OCI-LY3 (cell line): ENCODE data around the gene CARD9.

Experiments used
- H2AFZ ChIP-seq: fragments of 200-600, 300-600 bp; shearing (Covaris generic); 2 replicates; pipeline ENCODE4 v1.6.0; 2014; ENCODE audit warnings: antibody characterized with exemption, low read depth, low read length
- H3K27ac ChIP-seq: fragments of 200-600, 300-600 bp; sonication (generic); 2 replicates; pipeline ENCODE4 v1.5.1; 2014; ENCODE audit warnings: mild to moderate bottlenecking, low read length, moderate library complexity, mixed read lengths
- H3K27me3 ChIP-seq: fragments of 200-600, 300-600 bp; sonication (generic); 2 replicates; pipeline ENCODE4 v1.6.1; 2014; ENCODE audit warnings: low read depth, low read length, mixed read lengths
- H3K36me3 ChIP-seq: fragments of 200-600, 300-600 bp; sonication (generic); replicated peaks from 2 replicates; pipeline ENCODE3; 2014; ENCODE audit warnings: low read depth, low read length, mixed read lengths
- H3K4me1 ChIP-seq: fragments of 300-600, 200-600 bp; sonication (generic); 2 replicates; pipeline ENCODE4 v1.6.1; 2014; ENCODE audit warnings: low read length, mixed read lengths
- H3K4me2 ChIP-seq: fragments of 200-600, 300-600 bp; sonication (generic); 2 replicates; pipeline ENCODE4 v1.6.1; 2014; ENCODE audit warnings: low read length, mixed read lengths
- H3K4me3 ChIP-seq: fragments of 300-600, 200-600 bp; sonication (generic); 2 replicates; pipeline ENCODE4 v1.5.1; 2014; ENCODE audit warnings: antibody characterized with exemption, mild to moderate bottlenecking, low read length, moderate library complexity
- H3K79me2 ChIP-seq: fragments of 300-600, 200-600 bp; shearing (Covaris generic); 2 replicates; pipeline ENCODE4 v1.6.1; 2014; ENCODE audit warnings: mild to moderate bottlenecking, low read length, mixed read lengths
- H3K9ac ChIP-seq: fragments of 300-600, 200-600 bp; shearing (Covaris generic); 2 replicates; pipeline ENCODE4 v1.6.0; 2014; ENCODE audit warnings: mild to moderate bottlenecking, low read length, moderate library complexity
- H3K9me3 ChIP-seq: fragments of 200-600, 300-600 bp; shearing (Covaris generic); 2 replicates; pipeline ENCODE4 v1.6.1; 2014; ENCODE audit warnings: low read length, mixed read lengths; ENCODE audit not compliant: insufficient read depth
- H4K20me1 ChIP-seq: fragments of 200-600, 300-600 bp; sonication (generic); 2 replicates; pipeline ENCODE4 v1.6.1; 2016; ENCODE audit warnings: low read length, mixed read lengths; ENCODE audit not compliant: insufficient read depth
- EZH2phosphoT487 ChIP-seq: fragments of 200-600 bp; shearing (Covaris generic); IDR thresholded peaks from 2 replicates; pipeline ENCODE4 v1.6.1; 2018; ENCODE audit warnings: antibody characterized with exemption, mixed run types, low read depth
- TF ChIP-seq, protein P1 (sequence below): fragments of 200-600, 300-600 bp; sonication (generic); IDR thresholded peaks from 2 replicates; pipeline ENCODE4 v1.5.1; 2014; ENCODE audit warnings: antibody characterized with exemption, low read length, low read depth

Gene CARD9

DNA sequence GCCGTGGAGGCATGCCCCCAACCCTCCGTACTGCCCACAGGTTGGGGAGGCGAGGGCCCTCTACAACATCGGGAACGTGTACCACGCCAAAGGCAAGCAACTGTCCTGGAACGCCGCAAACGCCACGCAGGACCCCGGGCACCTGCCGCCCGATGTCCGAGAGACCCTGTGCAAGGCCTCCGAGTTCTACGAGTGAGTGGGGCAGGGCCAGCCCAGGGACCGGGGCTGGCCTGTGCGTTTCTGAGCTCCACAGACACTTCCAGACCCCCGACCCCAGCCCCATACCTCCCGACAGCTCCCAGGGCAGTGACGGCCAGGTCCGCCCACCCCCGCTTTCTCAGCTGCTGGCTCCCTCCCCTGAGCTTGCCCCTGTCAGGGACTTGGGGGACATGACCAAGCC is 36.6 kb downstream of the CARD9 start:
- H3K79me2 ChIP-seq = no peaks in the 10 kb centered on the region
- H3K4me1 ChIP-seq = peaks cover 3% of the 10 kb centered on the region; the same call in 1 of the 2 replicates
- H3K27me3 ChIP-seq = no peaks in the 10 kb centered on the region
- H3K4me3 ChIP-seq = no peak overlapping the region
- no peak overlapping the region for H3K4me2 ChIP-seq
- no peaks in the 10 kb centered on the region for H3K36me3 ChIP-seq
- H3K9ac ChIP-seq = no peak overlapping the region
- no peaks in the 10 kb centered on the region for H3K9me3 ChIP-seq
- TF ChIP-seq, protein P1, sequence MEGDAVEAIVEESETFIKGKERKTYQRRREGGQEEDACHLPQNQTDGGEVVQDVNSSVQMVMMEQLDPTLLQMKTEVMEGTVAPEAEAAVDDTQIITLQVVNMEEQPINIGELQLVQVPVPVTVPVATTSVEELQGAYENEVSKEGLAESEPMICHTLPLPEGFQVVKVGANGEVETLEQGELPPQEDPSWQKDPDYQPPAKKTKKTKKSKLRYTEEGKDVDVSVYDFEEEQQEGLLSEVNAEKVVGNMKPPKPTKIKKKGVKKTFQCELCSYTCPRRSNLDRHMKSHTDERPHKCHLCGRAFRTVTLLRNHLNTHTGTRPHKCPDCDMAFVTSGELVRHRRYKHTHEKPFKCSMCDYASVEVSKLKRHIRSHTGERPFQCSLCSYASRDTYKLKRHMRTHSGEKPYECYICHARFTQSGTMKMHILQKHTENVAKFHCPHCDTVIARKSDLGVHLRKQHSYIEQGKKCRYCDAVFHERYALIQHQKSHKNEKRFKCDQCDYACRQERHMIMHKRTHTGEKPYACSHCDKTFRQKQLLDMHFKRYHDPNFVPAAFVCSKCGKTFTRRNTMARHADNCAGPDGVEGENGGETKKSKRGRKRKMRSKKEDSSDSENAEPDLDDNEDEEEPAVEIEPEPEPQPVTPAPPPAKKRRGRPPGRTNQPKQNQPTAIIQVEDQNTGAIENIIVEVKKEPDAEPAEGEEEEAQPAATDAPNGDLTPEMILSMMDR = no peak
- TF ChIP-seq EZH2phosphoT487 = no peak
- no peak overlapping the region for H3K27ac ChIP-seq
- H4K20me1 ChIP-seq = no peaks in the 10 kb centered on the region
- no peak overlapping the region for H2AFZ ChIP-seq

DNA sequence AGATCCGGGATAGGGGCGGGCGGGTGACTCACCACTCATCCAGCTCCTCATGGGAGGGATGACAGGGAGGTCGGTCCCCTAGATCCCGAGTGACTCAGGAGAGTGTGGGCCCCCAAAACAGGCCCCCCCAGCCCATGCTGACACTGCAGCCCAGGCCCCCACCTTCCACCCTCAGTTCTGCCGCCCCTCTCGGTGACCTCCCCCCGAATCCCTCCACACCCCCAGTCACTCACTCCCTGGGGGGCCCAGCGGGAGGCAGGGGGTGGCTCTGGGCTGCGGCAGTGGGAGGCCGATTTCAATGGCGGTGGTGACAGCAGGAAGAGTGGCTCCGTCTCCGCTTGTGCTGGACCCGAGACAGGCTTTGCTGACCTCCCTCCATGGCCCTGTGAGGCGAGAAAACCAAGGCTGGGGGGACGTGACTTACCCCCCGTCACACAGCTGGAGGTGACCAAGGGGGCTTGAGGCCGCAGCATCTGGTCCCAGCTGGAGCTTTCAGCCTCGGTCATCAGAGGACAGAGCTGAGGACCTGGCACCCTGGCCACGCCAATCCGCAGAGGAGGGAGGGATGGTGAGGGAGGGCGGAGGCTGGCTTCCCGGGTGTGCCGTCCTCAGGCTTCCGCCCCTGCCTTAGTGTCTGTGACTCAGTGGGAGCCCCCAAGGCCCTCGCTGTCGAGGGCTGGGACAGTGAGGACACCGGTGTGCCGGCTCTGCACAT is 37.2 kb downstream of the CARD9 start:
- Histone ChIP-seq H3K36me3 (no peaks in the 10 kb centered on the region), H3K4me2 (no peak overlapping the region), H2AFZ (no peak overlapping the region), H3K4me1 (peaks cover 7% of the 10 kb centered on the region; the same call in 1 of the 2 replicates), H3K9me3 (no peaks in the 10 kb centered on the region), H3K79me2 (no peaks in the 10 kb centered on the region), H3K27ac (no peak overlapping the region), H3K4me3 (no peak overlapping the region), H3K9ac (no peak overlapping the region), H4K20me1 (no peaks in the 10 kb centered on the region), H3K27me3 (no peaks in the 10 kb centered on the region)
- TF ChIP-seq, protein P1 = no peak
- TF ChIP-seq EZH2phosphoT487 = no peak

DNA sequence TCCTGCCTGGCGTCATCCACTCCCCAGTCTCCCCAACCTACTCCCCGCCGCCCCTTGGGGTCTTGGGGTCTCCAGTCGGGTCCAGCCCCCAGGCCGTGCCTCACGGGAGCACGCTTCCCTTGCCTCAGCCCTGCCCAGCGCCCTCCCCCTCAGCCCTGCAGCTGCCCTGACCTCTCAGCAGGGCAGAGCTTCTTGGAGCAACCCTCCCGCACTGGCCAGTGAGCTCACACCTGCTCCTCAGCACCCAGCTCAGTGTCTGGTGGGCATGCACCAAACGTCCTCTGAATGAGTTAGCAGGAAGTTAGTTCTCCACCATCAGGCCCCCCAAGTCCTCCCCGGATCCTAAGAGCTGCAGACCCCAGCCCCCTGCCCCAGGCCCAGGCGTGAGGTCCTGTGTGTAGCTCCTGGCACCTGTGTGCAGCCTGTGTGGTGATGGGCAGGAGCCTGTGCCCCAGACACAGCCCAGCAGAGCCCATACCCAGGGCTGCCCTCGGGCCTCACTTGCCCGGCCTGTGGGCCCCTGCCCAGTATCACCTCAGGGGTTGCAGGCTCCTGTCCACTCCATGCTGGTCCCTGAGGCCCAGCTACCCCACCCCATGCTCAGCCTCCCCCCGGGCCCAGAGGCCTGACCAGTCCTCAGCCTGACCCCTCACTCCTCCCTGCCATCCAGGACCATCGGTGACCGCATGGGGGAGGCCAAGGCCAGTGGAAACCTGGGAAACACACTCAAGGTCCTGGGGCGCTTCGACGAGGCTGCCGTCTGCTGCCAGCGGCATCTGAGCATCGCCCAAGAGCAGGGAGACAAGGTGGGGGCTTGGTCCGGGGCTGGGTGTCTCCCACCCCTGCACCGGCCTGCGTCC is 37.9 kb downstream of the CARD9 start:
- H3K9ac ChIP-seq = no peak overlapping the region
- H3K4me1 ChIP-seq = peaks cover 7% of the 10 kb centered on the region; the same call in 1 of the 2 replicates
- no peaks in the 10 kb centered on the region for H4K20me1 ChIP-seq
- no peaks in the 10 kb centered on the region for H3K79me2 ChIP-seq
- no peak overlapping the region for H3K4me3 ChIP-seq
- H3K36me3 ChIP-seq = no peaks in the 10 kb centered on the region
- H3K27me3 ChIP-seq = no peaks in the 10 kb centered on the region
- no peaks in the 10 kb centered on the region for H3K9me3 ChIP-seq
- H3K4me2 ChIP-seq = no peak overlapping the region
- H2AFZ ChIP-seq = no peak overlapping the region
- TF ChIP-seq EZH2phosphoT487 = no peak
- TF ChIP-seq, protein P1 = no peak
- no peak overlapping the region for H3K27ac ChIP-seq

DNA sequence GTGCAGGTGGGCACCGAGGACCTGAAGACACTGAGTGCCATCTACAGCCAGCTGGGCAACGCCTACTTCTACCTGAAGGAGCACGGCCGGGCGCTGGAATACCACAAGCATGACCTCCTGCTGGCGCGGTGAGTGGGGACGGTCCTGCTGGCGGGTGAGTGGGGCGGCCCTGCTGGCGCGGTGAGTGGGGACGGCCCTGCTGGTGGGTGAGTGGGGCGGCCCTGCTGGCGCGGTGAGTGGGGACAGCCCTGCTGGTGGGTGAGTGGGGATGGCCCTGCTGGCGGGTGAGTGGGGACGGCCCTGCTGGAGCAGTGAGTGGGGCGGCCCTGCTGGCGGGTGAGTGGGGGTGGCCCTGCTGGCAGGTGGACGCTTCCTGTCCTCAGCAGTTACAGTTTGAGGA is 38.9 kb downstream of the CARD9 start:
- H3K4me1 ChIP-seq = peaks cover 7% of the 10 kb centered on the region; the same call in 1 of the 2 replicates
- no peaks in the 10 kb centered on the region for H3K79me2 ChIP-seq
- H3K27me3 ChIP-seq = no peaks in the 10 kb centered on the region
- H3K9me3 ChIP-seq = no peaks in the 10 kb centered on the region
- no peak overlapping the region for H2AFZ ChIP-seq
- H3K9ac ChIP-seq = no peak overlapping the region
- H3K27ac ChIP-seq = no peak overlapping the region
- TF ChIP-seq EZH2phosphoT487 = no peak
- TF ChIP-seq, protein P1 = no peak
- no peaks in the 10 kb centered on the region for H3K36me3 ChIP-seq
- H4K20me1 ChIP-seq = no peaks in the 10 kb centered on the region
- no peak overlapping the region for H3K4me2 ChIP-seq
- H3K4me3 ChIP-seq = no peak overlapping the region
